Suprapubic skin (tissue), 4 donors: ENCODE data around the gene SLC35D2. TPM values are rescaled to one million over a fixed set of nuclear protein-coding genes. Genes with fewer than 3 reads are reported as not detected.

ENCODE experiments used
- DNase-seq, 2 donors: peaks; one replicate each; pipeline ENCODE4 v3.0.0-alpha.2; 2019; ENCODE audit warnings: low spot score in 2 of 2
- H3K27ac ChIP-seq: fragments of 200-600 bp; sonication (generic); one replicate; pipeline ENCODE4 v1.5.1; 2019
- H3K27me3 ChIP-seq: fragments of 200-600 bp; sonication (generic); one replicate; pipeline ENCODE4 v1.5.1; 2019
- H3K36me3 ChIP-seq: fragments of 200-600 bp; sonication (generic); one replicate; pipeline ENCODE4 v1.5.1; 2019
- H3K4me1 ChIP-seq: fragments of 200-600 bp; sonication (generic); one replicate; pipeline ENCODE4 v1.5.1; 2019
- H3K4me3 ChIP-seq: fragments of 200-600 bp; sonication (generic); one replicate; pipeline ENCODE4 v1.5.1; 2019; ENCODE audit warnings: mild to moderate bottlenecking
- H3K9me3 ChIP-seq: fragments of 200-600 bp; sonication (generic); one replicate; pipeline ENCODE4 v1.5.1; 2019
- CTCF ChIP-seq, 2 donors: fragments of 200-600 bp in 1 of 2; fragments of 450-650 bp in 1 of 2; sonication (generic) in 1 of 2; IDR thresholded peaks; one replicate each; pipeline ENCODE4 v1.5.1; 2016 to 2019; ENCODE audit warnings: antibody characterized with exemption in 2 of 2, mild to moderate bottlenecking in 1 of 2, moderate library complexity in 1 of 2
- EP300 ChIP-seq: sonication (generic); formaldehyde crosslinking; IDR thresholded peaks from one replicate; pipeline ENCODE4 v1.6.1; 2017; ENCODE audit warnings: antibody characterized with exemption
- POLR2A ChIP-seq, 2 donors: fragments of 450-650 bp; IDR thresholded peaks; one replicate each; pipeline ENCODE4 v1.6.1; 2017; ENCODE audit warnings: antibody characterized with exemption in 2 of 2, mild to moderate bottlenecking in 2 of 2, moderate library complexity in 2 of 2
- POLR2AphosphoS5 ChIP-seq, 3 donors: sonication (generic); formaldehyde crosslinking; IDR thresholded peaks; one replicate each; pipeline ENCODE4 v1.6.1; 2017; ENCODE audit warnings: antibody characterized with exemption in 3 of 3
- WGBS: methylation state at CpG from one replicate; pipeline ENCODE4 v1.1.5; 2018; 5-methylcytosine and 5-hydroxymethylcytosine counted together
- total RNA-seq, 4 donors: library from RNA; depleted of rRNA; stranded (reverse); fragments of >200 nt; gene quantifications; one replicate each; pipeline ENCODE4 v1.1.0, GENCODE V29; 2016

Gene SLC35D2
- total RNA-seq, 4 donors from 2014 or later = 11.3 to 20.6 (median 17.9) TPM

DNA sequence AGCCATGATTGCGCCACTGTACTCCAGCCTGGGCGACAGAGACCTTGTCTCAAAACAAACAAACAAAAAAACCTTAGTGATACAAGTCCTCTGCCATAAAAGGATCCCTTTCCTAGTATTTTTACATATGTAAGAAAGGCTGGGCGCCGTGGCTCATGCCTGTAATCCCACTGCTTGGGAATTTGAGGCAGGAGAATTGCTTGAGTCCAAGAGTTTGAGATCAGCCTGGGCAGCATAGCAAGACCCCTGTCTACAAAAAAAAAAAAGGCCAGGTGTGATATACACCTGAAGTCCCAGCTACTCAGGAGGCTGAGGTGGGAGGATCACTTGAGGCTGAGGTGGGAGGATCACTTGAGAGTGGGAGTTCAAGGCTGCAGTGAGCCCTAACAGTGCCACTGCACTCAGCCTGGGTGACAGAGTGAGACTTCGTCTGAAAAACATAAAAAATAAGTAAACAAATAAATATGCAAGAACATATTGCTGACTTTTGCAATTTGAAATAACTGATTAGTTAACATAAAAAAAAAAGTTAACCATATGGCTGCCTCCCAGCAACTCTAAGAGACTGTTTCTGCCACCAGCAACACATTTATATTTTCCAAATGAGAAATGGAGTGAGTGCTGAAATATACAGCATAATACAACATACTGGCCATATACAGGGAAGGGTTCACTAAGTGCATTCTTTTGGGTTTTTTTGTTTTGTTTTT, 27.8 kb upstream of the SLC35D2 start:
- Histone ChIP-seq H3K36me3 (no peaks in the 10 kb centered on the region), H3K27ac (no peak overlapping the region), H3K4me1 (peaks cover 7% of the 10 kb centered on the region), H3K27me3 (no peaks in the 10 kb centered on the region), H3K9me3 (no peaks in the 10 kb centered on the region), H3K4me3 (no peak overlapping the region)
- WGBS = 90% methylated on average over 5 of the region's 5 CpGs
- no peak for DNase-seq
- TF ChIP-seq POLR2A (IDR thresholded peaks at IDR 0.05) (no peak), CTCF (IDR thresholded peaks at IDR 0.05) (no peak), EP300 (no peak), POLR2AphosphoS5 (IDR thresholded peaks at IDR 0.05) (no peak)

GRCh38 chr9:96408409-96409280, 25.1 kb upstream of the SLC35D2 start:
- Histone ChIP-seq H3K27me3 (no peaks in the 10 kb centered on the region), H3K9me3 (no peaks in the 10 kb centered on the region), H3K27ac (no peak overlapping the region), H3K4me3 (no peak overlapping the region), H3K4me1 (peaks cover 4% of the 10 kb centered on the region), H3K36me3 (no peaks in the 10 kb centered on the region)
- no peak for DNase-seq
- WGBS = 79% methylated on average over 9 of the region's 9 CpGs
- TF ChIP-seq CTCF (IDR thresholded peaks at IDR 0.05) = no peak
- TF ChIP-seq POLR2A (IDR thresholded peaks at IDR 0.05) = no peak
- TF ChIP-seq EP300 = no peak
- no peak for TF ChIP-seq POLR2AphosphoS5 (IDR thresholded peaks at IDR 0.05)

DNA sequence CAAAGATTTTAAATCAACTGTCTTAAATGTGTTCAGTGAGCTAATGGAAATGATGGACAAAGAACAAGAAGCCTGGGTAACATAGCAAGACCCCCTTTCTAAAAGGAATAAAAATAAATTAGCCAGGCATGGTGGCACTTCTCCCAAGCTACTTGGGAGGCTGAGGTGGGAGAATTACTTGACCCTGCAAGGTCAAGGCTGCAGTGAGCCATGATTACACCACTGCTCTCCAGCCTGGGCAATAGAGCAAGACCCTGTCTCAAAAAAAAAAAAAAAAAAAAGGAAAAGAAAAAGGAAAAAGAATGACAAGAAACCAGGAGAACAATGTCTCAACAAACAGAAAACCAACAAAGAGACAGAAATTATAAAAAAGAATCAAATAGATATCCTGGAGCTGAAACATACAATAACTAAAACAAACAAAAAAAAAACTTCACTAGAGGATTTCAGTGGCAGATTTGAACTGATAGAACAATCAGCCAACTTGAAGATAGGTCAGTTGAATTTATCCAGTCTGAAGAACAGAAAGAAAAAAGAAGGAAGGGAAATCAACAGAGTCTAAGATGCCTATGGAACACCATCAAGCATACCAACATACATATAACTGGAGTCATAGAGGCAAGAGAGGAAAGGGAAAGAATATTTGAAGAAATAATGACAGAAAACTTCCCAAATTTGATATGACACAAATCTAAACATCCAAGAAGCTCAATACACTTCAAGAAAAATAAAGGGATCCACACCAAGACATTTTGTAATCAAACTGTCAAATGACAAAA, 16.8 kb upstream of the SLC35D2 start:
- no peak for DNase-seq
- no peaks in the 10 kb centered on the region for H3K9me3 ChIP-seq
- no peak for TF ChIP-seq EP300
- no peak for TF ChIP-seq POLR2AphosphoS5 (IDR thresholded peaks at IDR 0.05)
- no peak for TF ChIP-seq CTCF (IDR thresholded peaks at IDR 0.05)
- no peak for TF ChIP-seq POLR2A (IDR thresholded peaks at IDR 0.05)
- no peaks in the 10 kb centered on the region for H3K4me1 ChIP-seq
- no peak overlapping the region for H3K27ac ChIP-seq
- H3K27me3 ChIP-seq = no peaks in the 10 kb centered on the region
- no peaks in the 10 kb centered on the region for H3K36me3 ChIP-seq
- H3K4me3 ChIP-seq = no peak overlapping the region

GRCh38 chr9:96399325-96399633, 15.8 kb upstream of the SLC35D2 start:
- Histone ChIP-seq H3K4me3 (no peak overlapping the region), H3K27me3 (no peaks in the 10 kb centered on the region), H3K9me3 (no peaks in the 10 kb centered on the region), H3K36me3 (no peaks in the 10 kb centered on the region), H3K4me1 (no peaks in the 10 kb centered on the region), H3K27ac (no peak overlapping the region)
- DNase-seq = no peak
- no peak for TF ChIP-seq POLR2A (IDR thresholded peaks at IDR 0.05)
- no peak for TF ChIP-seq POLR2AphosphoS5 (IDR thresholded peaks at IDR 0.05)
- TF ChIP-seq CTCF (IDR thresholded peaks at IDR 0.05) = no peak
- no peak for TF ChIP-seq EP300
- 97% methylated on average over 3 of the region's 3 CpGs for WGBS
